Measurements from ENCODE around the gene ITGAX.

GRCh38 chr16:31371619-31372484 is 16.9 kb downstream of the ITGAX start:
- no peak for TF ChIP-seq CTCF (IDR thresholded peaks at IDR 0.05; ENCODE audit: insufficient read depth, low read length, poor library complexity, severe bottlenecking)
- TF ChIP-seq EZH2phosphoT487 (conservative IDR thresholded peaks at IDR 0.05; ENCODE audit: low read length) = no peak
